GM06990 (cell line): ENCODE measurements around the gene NR3C2.

Experiments
- DNase-seq: peaks from one replicate; pipeline ENCODE4 v3.0.0-alpha.2; 2011; ENCODE audit not compliant: insufficient read length; ENCODE audit errors: extremely low read depth
- H3K27me3 ChIP-seq: replicated peaks from 2 replicates; pipeline ENCODE4 v1.6.0; 2011; ENCODE audit warnings: low read length; ENCODE audit not compliant: control insufficient read depth, insufficient read depth
- H3K36me3 ChIP-seq: 2 replicates; pipeline ENCODE4 v1.5.1; 2011; ENCODE audit warnings: low read length; ENCODE audit not compliant: control insufficient read depth, insufficient read depth
- H3K4me3 ChIP-seq: replicated peaks from 2 replicates; pipeline ENCODE4 v1.5.1; 2011; ENCODE audit warnings: low read depth, mild to moderate bottlenecking, control low read depth, low read length
- TF ChIP-seq, protein P1 (sequence below): IDR thresholded peaks from 2 replicates; pipeline ENCODE4 v1.5.1; 2011; ENCODE audit warnings: low read length, control low read depth, mild to moderate bottlenecking, inconsistent platforms; ENCODE audit not compliant: insufficient read depth, poor library complexity, severe bottlenecking

The NR3C2 gene

DNA sequence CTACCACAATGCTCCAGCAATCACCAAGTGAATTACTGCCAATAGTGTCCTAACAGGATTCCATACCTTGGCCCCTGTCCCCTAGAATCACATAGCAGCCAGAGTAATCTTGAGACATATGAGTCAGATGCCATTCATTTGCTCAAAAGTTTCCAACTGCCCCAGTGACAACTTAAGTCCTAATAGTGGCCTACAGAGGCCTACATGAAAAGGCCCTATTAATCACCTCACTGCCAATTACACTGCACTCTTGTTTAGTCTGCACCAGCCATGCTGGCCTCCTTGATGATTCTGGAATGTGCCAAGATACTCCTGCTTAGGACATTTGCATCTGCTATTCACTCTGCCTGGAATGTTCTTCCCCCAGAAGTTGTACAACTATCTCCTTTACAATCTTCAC lies 130.7 kb downstream of the NR3C2 start:
- Histone ChIP-seq H3K4me3 (no peak overlapping the region), H3K27me3 (no peaks in the 10 kb centered on the region), H3K36me3 (no peaks in the 10 kb centered on the region)
- TF ChIP-seq, protein P1, sequence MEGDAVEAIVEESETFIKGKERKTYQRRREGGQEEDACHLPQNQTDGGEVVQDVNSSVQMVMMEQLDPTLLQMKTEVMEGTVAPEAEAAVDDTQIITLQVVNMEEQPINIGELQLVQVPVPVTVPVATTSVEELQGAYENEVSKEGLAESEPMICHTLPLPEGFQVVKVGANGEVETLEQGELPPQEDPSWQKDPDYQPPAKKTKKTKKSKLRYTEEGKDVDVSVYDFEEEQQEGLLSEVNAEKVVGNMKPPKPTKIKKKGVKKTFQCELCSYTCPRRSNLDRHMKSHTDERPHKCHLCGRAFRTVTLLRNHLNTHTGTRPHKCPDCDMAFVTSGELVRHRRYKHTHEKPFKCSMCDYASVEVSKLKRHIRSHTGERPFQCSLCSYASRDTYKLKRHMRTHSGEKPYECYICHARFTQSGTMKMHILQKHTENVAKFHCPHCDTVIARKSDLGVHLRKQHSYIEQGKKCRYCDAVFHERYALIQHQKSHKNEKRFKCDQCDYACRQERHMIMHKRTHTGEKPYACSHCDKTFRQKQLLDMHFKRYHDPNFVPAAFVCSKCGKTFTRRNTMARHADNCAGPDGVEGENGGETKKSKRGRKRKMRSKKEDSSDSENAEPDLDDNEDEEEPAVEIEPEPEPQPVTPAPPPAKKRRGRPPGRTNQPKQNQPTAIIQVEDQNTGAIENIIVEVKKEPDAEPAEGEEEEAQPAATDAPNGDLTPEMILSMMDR = no peak
- no peak for DNase-seq

DNA sequence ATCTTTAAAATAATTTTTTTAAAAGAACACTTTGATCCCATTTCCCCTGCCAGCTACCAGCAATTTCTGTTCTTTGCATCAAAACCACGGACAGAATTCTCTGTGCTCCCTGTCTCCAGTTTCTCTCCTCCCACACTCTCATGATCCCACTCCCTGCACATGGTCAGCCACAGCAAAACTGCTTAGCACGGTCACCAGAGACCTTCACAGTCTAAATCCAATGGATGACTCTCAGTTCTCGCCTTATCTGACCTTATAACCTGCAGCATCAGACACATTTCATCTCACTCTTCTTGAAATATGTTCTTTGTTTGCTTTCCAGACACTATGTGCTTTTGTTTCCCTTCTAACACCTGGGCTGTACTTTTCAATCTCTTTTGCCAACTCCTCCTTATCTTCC lies 131.5 kb downstream of the NR3C2 start:
- Histone ChIP-seq H3K4me3 (no peak overlapping the region), H3K36me3 (no peaks in the 10 kb centered on the region), H3K27me3 (no peaks in the 10 kb centered on the region)
- TF ChIP-seq, protein P1 = no peak
- DNase-seq = no peak

DNA sequence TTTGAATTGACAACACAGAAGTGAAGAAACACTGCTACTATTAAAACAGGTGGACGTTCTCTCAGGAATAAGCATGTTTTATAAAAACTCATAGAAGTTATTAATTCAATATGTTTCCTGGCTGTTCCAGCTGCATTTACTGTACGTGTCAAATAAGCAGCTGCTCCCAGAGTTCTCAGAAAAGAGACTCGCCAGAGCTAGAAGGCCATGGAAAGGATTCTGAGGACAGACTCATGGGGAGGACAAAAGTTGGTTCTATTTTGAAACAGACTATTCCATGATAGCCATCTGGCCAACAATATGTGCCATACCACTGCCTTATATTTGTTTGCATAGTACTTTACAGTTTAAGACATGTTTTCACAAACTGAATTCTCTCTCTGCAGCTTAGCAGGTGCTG lies 136.5 kb downstream of the NR3C2 start:
- TF ChIP-seq, protein P1 = no peak
- DNase-seq = no peak
- Histone ChIP-seq H3K27me3 (no peaks in the 10 kb centered on the region), H3K36me3 (no peaks in the 10 kb centered on the region), H3K4me3 (no peak overlapping the region)

DNA sequence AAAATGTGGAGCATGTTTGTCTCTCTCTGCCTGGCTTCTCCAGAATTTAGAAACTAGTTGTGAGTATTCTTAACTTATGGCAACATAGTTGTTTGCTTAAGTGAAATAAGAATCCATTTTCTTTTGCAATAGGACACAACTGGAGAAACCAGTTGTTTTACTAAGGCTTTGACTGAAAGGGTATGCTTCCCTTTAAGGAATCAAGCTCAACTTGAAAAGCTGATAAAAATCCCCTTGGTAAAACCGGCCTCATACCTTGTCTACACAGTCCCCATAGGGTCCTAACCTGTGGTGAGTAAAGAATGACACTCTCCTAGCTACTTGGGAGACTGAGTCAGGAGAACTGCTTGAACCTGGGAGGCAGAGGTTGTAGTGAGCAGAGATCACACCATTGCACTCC lies 139.8 kb downstream of the NR3C2 start:
- TF ChIP-seq, protein P1 = no peak
- Histone ChIP-seq H3K4me3 (no peak overlapping the region), H3K36me3 (no peaks in the 10 kb centered on the region), H3K27me3 (no peaks in the 10 kb centered on the region)
- DNase-seq = no peak

DNA sequence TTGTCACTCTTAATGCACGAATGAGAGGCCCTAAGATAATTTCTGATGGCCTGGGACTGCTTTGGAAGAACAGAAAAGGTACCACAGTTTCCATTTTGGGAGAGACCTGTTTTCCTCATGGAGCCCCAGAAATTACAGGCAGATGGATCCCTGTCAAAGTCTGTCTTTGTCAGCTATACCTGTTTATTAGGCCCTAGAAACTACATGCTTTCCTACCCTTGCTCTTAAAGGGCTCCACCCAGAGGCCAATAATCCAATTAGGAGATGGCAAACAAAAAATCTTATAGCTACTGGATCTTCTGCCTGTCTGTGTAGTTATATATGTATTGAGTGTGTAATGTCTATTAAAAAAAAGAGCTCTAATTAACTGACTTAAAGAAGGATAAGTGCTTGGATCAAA lies 141.3 kb downstream of the NR3C2 start:
- H3K36me3 ChIP-seq = no peaks in the 10 kb centered on the region
- no peak for DNase-seq
- H3K4me3 ChIP-seq = no peak overlapping the region
- H3K27me3 ChIP-seq = no peaks in the 10 kb centered on the region
- TF ChIP-seq, protein P1 = no peak

DNA sequence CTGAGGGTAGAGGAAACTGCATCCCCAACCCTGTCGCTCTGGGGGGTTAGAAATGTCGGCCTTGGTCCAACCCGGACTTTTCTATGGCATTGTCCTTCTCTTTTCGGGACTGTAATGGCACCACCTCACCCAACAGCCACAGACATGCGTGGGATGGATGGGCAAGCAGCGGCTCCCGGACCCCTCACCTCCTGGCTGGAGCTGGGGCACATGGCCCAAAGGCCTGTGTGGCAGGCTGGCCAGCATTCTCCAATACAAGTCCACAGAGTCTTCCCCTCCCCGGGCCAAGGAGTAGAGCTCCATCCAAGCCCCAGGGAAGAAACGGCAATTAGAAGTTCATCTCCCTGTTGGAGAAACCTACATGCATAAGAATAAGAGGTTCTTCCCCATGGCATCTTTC lies 142.9 kb downstream of the NR3C2 start:
- Histone ChIP-seq H3K4me3 (no peak overlapping the region), H3K36me3 (no peaks in the 10 kb centered on the region), H3K27me3 (no peaks in the 10 kb centered on the region)
- TF ChIP-seq, protein P1 = no peak
- DNase-seq = no peak
